Fibroblast of lung (primary cell): Measurements from ENCODE around the gene PRRT1. TPM values are rescaled to one million over a fixed set of nuclear protein-coding genes. Genes with fewer than 3 reads are reported as not detected.

ENCODE experiments used
- DNase-seq, 2 donors: peaks; one replicate each; pipeline versions ENCODE4 v3.0.0 to v3.0.0-alpha.2; 2010; ENCODE audit warnings: low read depth in 2 of 2
- H2AFZ ChIP-seq: 2 replicates; pipeline ENCODE4 v1.5.1; 2012; ENCODE audit warnings: low read length, control low read depth, inconsistent platforms
- H3K27ac ChIP-seq: 2 replicates; pipeline ENCODE4 v1.5.1; 2011; ENCODE audit warnings: low read length, control low read depth; ENCODE audit not compliant: insufficient read depth
- H3K27me3 ChIP-seq: 2 replicates; pipeline ENCODE4 v1.5.1; 2011; ENCODE audit warnings: mild to moderate bottlenecking, low read length; ENCODE audit not compliant: control insufficient read depth, insufficient read depth
- H3K36me3 ChIP-seq: 2 replicates; pipeline ENCODE4 v1.5.1; 2011; ENCODE audit warnings: low read length; ENCODE audit not compliant: control insufficient read depth, insufficient read depth
- H3K4me1 ChIP-seq: 2 replicates; pipeline ENCODE4 v1.5.1; 2011; ENCODE audit warnings: low read length; ENCODE audit not compliant: control insufficient read depth, insufficient read depth; ENCODE audit errors: extremely low read depth
- H3K4me2 ChIP-seq: 2 replicates; pipeline ENCODE4 v1.5.1; 2011; ENCODE audit warnings: low read length, control low read depth; ENCODE audit not compliant: insufficient read depth; ENCODE audit errors: extremely low read depth
- H3K4me3 ChIP-seq, 4 experiments: fragments of 200-600 bp in 1 of 4; sonication (generic) in 1 of 4; replicated peaks in 1 of 4; 2 replicates each; pipeline ENCODE4 v1.5.1; 2011 to 2016; ENCODE audit warnings: low read length in 4 of 4, low read depth in 3 of 4, mild to moderate bottlenecking in 3 of 4, control low read depth in 2 of 4, inconsistent platforms in 1 of 4, mixed read lengths in 1 of 4; ENCODE audit not compliant: insufficient read depth in 1 of 4; ENCODE audit errors: control extremely low read depth in 1 of 4
- H3K79me2 ChIP-seq: 2 replicates; pipeline ENCODE4 v1.5.1; 2012; ENCODE audit warnings: mild to moderate bottlenecking, low read length, inconsistent platforms; ENCODE audit not compliant: control insufficient read depth, insufficient read depth
- H3K9ac ChIP-seq: 2 replicates; pipeline ENCODE4 v1.5.1; 2011; ENCODE audit warnings: mild to moderate bottlenecking, low read length, control low read depth; ENCODE audit not compliant: insufficient read depth
- H3K9me3 ChIP-seq: 2 replicates; pipeline ENCODE4 v1.5.1; 2012; ENCODE audit warnings: low read depth, low read length; ENCODE audit not compliant: control insufficient read depth, insufficient read depth
- H4K20me1 ChIP-seq: 2 replicates; pipeline ENCODE4 v1.5.1; 2011; ENCODE audit warnings: low read length; ENCODE audit not compliant: control insufficient read depth, insufficient read depth; ENCODE audit errors: extremely low read depth
- EZH2 ChIP-seq: IDR thresholded peaks from 2 replicates; pipeline ENCODE4 v1.5.1; 2012; ENCODE audit warnings: low read length, control low read depth, mild to moderate bottlenecking; ENCODE audit errors: missing control alignments
- polyA plus RNA-seq, 2 donors: library from polyadenylated mRNA; depleted of rRNA in 1 of 2; stranded (reverse) in 1 of 2; unstranded in 1 of 2; fragments of >200 nt; gene quantifications; 2 replicates each; pipeline ENCODE4 v1.2.1, GENCODE V29; 2011 to 2012; ENCODE audit warnings: missing spikeins in 1 of 2
- total RNA-seq: library from RNA; depleted of rRNA; stranded (reverse); fragments of >200 nt; gene quantifications from 2 replicates; pipeline ENCODE4 v1.2.1, GENCODE V29; 2014
- TF ChIP-seq, protein P1 (sequence below), 2 donors: IDR thresholded peaks in 1 of 2; conservative IDR thresholded peaks in 1 of 2; 1 replicate in 1 of 2; 2 replicates in 1 of 2; pipeline ENCODE4 v1.5.1; 2011 to 2012; ENCODE audit warnings: low read length in 2 of 2, control low read depth in 1 of 2, inconsistent platforms in 1 of 2, low read depth in 1 of 2, mild to moderate bottlenecking in 1 of 2

PRRT1 gene
- total and polyA plus RNA-seq, 2 donors (not counting 1 experiment from before 2014, with no cell fraction given), result 0.33 to 0.73 TPM

GRCh38 chr6:32110632-32111031 lies 41.1 kb downstream of the PRRT1 start:
- Histone ChIP-seq H3K4me2 (no peak overlapping the region), H3K27me3 (peaks cover 7% of the 10 kb centered on the region), H3K27ac (no peak overlapping the region), H3K9me3 (no peaks in the 10 kb centered on the region), H4K20me1 (no peaks in the 10 kb centered on the region), H2AFZ (no peak overlapping the region), H3K9ac (no peak overlapping the region), H3K4me1 (peaks cover 49% of the 10 kb centered on the region), H3K4me3 (no peak overlapping the region), H3K79me2 (no peaks in the 10 kb centered on the region), H3K36me3 (peaks cover 2% of the 10 kb centered on the region)
- TF ChIP-seq, protein P1, sequence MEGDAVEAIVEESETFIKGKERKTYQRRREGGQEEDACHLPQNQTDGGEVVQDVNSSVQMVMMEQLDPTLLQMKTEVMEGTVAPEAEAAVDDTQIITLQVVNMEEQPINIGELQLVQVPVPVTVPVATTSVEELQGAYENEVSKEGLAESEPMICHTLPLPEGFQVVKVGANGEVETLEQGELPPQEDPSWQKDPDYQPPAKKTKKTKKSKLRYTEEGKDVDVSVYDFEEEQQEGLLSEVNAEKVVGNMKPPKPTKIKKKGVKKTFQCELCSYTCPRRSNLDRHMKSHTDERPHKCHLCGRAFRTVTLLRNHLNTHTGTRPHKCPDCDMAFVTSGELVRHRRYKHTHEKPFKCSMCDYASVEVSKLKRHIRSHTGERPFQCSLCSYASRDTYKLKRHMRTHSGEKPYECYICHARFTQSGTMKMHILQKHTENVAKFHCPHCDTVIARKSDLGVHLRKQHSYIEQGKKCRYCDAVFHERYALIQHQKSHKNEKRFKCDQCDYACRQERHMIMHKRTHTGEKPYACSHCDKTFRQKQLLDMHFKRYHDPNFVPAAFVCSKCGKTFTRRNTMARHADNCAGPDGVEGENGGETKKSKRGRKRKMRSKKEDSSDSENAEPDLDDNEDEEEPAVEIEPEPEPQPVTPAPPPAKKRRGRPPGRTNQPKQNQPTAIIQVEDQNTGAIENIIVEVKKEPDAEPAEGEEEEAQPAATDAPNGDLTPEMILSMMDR (conservative IDR thresholded peaks at IDR 0.05 in 1 of 2, IDR thresholded peaks at IDR 0.05 in 1 of 2; ENCODE audit: low read depth in 1 of 2, low read length in 2 of 2), result no peak
- no peak for TF ChIP-seq EZH2
- DNase-seq, result no peak

DNA sequence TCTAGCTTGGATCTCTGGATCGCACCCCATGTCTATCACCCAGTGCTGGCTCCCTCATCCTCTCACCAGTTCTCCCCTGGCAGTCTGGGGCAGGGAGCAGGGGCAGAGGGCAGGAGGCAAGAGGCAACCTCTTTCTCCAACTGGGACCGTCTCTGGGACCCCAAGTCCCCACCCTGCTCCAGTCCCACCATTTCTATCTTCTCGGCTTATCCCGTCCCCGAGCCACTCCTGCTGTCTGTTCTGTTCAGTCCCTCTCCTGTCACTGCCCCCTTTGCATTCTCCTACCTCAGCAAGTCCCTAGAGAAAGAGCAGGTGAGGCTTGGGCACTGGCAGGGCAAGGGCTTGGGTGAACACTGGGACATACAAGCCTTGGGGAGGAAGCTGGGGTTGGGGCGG lies 42.0 kb downstream of the PRRT1 start:
- Histone ChIP-seq H3K4me2 (no peak overlapping the region), H3K79me2 (no peaks in the 10 kb centered on the region), H2AFZ (no peak overlapping the region), H3K27me3 (peaks cover 7% of the 10 kb centered on the region), H3K4me1 (peaks cover 43% of the 10 kb centered on the region), H4K20me1 (no peaks in the 10 kb centered on the region), H3K4me3 (no peak overlapping the region), H3K36me3 (peaks cover 2% of the 10 kb centered on the region), H3K9ac (no peak overlapping the region), H3K9me3 (no peaks in the 10 kb centered on the region), H3K27ac (no peak overlapping the region)
- TF ChIP-seq, protein P1 (conservative IDR thresholded peaks at IDR 0.05 in 1 of 2, IDR thresholded peaks at IDR 0.05 in 1 of 2; ENCODE audit: low read depth in 1 of 2, low read length in 2 of 2), result no peak
- no peak for TF ChIP-seq EZH2
- no peak for DNase-seq

DNA sequence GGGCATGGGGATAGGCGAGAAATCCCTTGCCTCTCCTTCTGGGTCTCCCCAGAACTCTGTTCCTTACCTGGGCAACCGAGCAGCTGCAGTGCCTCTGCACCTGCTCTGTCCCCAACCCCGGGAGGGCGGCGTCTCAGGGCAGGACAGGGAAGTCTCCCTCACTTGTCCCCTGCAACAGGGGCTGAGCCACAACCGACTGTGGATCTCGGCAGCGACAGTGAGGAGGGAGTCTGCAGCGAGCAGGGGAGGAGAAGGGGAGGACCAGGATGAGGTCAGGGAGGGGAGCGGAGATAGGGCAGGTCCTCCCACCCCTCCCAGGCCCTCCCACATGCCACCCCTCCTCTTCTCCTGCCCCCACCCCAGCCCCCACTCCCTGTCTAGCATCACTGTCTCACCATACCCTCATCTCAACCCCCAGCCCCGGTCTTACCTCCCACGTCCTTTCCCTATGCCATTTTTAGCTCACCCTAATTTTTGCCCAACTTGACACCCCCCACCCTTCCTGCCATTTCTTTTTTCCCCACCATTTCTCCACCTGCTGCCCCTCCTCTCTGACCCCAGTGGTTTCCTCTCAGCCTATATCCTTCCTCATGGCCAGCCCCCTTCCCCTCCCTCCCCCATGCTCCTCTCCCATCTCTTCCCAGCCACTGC lies 42.5 kb downstream of the PRRT1 start, which contains the start of gene TNXB:
TNXB (minus strand) TSS at position 225 of the 651 bp plus-strand sequence. CDS start 11,140 bp downstream, outside the sequence.
- H3K9me3 ChIP-seq, result no peaks in the 10 kb centered on the region
- no peaks in the 10 kb centered on the region for H3K79me2 ChIP-seq
- H3K4me1 ChIP-seq, result peaks cover 40% of the 10 kb centered on the region
- peak within 1 kb of the TSS; percentile 91 for H3K4me2 ChIP-seq
- peak within 1 kb of the TSS; percentile 69 for H3K27ac ChIP-seq
- TF ChIP-seq EZH2, result no peak
- TF ChIP-seq, protein P1 (conservative IDR thresholded peaks at IDR 0.05 in 1 of 2, IDR thresholded peaks at IDR 0.05 in 1 of 2; ENCODE audit: low read depth in 1 of 2, low read length in 2 of 2), result no peak
- DNase-seq, result no peak
- H3K9ac ChIP-seq, result peak within 1 kb of the TSS; percentile 51
- peaks cover 7% of the 10 kb centered on the region for H3K27me3 ChIP-seq
- no peak within 1 kb of the TSS for H2AFZ ChIP-seq
- H3K36me3 ChIP-seq, result peaks cover 2% of the 10 kb centered on the region
- H3K4me3 ChIP-seq, result peak within 1 kb of the TSS in 3 of 4 experiments; percentile 13 to 68 (median 56)
- H4K20me1 ChIP-seq, result no peaks in the 10 kb centered on the region
